Karpas-422 (cell line): Measurements from ENCODE around the gene AGPAT2. TPM values are rescaled to one million over a fixed set of nuclear protein-coding genes. Genes with fewer than 3 reads are reported as not detected.
"Not testable (repeated sequence)": the region's sequence is repeated elsewhere in the genome, so short reads cannot be mapped to it uniquely, and the experiment has no call there.

Experiments used
- DNase-seq: peaks from one replicate; pipeline ENCODE4 v3.0.0-alpha.2; 2015
- H2AFZ ChIP-seq: fragments of 200-600 bp; sonication (generic); 2 replicates; pipeline ENCODE4 v1.6.1; 2014; ENCODE audit warnings: antibody characterized with exemption, low read length, mixed read lengths
- H3K27ac ChIP-seq: fragments of 200-600 bp; sonication (generic); 2 replicates; pipeline ENCODE4 v1.5.1; 2014; ENCODE audit warnings: mild to moderate bottlenecking, low read length, moderate library complexity
- H3K27me3 ChIP-seq: fragments of 200-600 bp; sonication (generic); 2 replicates; pipeline ENCODE4 v1.6.1; 2014; ENCODE audit warnings: low read length, mixed read lengths
- H3K36me3 ChIP-seq: fragments of 200-600 bp; sonication (generic); 2 replicates; pipeline ENCODE4 v1.6.1; 2014; ENCODE audit warnings: low read length, mixed read lengths; ENCODE audit not compliant: insufficient read depth
- H3K4me1 ChIP-seq: fragments of 200-600 bp; sonication (generic); 2 replicates; pipeline ENCODE4 v1.6.1; 2014; ENCODE audit warnings: mild to moderate bottlenecking, low read length, mixed read lengths
- H3K4me2 ChIP-seq: fragments of 200-600 bp; sonication (generic); 2 replicates; pipeline ENCODE4 v1.6.1; 2014; ENCODE audit warnings: low read length, low read depth, mild to moderate bottlenecking; ENCODE audit not compliant: poor library complexity, severe bottlenecking
- H3K4me3 ChIP-seq: fragments of 200-600 bp; sonication (generic); 2 replicates; pipeline ENCODE4 v1.5.1; 2014; ENCODE audit warnings: mild to moderate bottlenecking, antibody characterized with exemption, low read length, mixed read lengths
- H3K79me2 ChIP-seq: fragments of 200-600 bp; sonication (generic); 2 replicates; pipeline ENCODE4 v1.6.1; 2014; ENCODE audit warnings: mild to moderate bottlenecking, low read length, mixed read lengths
- H3K9ac ChIP-seq: fragments of 200-600 bp; sonication (generic); 2 replicates; pipeline ENCODE4 v1.6.0; 2014; ENCODE audit warnings: low read length
- H3K9me2 ChIP-seq: fragments of 200-600 bp; sonication (generic), shearing (Covaris generic); replicated peaks from 2 replicates; pipeline ENCODE4 v1.6.0; 2014; ENCODE audit warnings: mild to moderate bottlenecking, low read length, moderate library complexity; ENCODE audit not compliant: insufficient read depth
- H3K9me3 ChIP-seq: fragments of 300-700, 200-600 bp; sonication (generic); 2 replicates; pipeline ENCODE4 v1.6.1; 2014; ENCODE audit warnings: low read length, mixed read lengths
- H4K20me1 ChIP-seq: fragments of 200-600 bp; sonication (generic); 2 replicates; pipeline ENCODE4 v1.6.1; 2014; ENCODE audit warnings: mild to moderate bottlenecking, antibody characterized with exemption, low read length, low read depth; ENCODE audit not compliant: insufficient read depth
- total RNA-seq: library from RNA; depleted of rRNA; stranded (reverse); fragments of >200 nt; shearing (Covaris generic); gene quantifications from 2 replicates; pipeline ENCODE4 v1.2.3, GENCODE V29; 2014; ENCODE audit warnings: low replicate concordance

The AGPAT2 gene
- total RNA-seq, 1 experiment from 2014 or later, result 12.3 TPM

GRCh38 chr9:136717399-136717798 lies 30.1 kb upstream of the AGPAT2 start:
- Histone ChIP-seq H3K27ac (no peak overlapping the region), H3K79me2 (no peaks in the 10 kb centered on the region)
- DNase-seq, result no peak

GRCh38 chr9:136714893-136715274 lies 27.6 kb upstream of the AGPAT2 start:
- no peaks in the 10 kb centered on the region for H3K9me3 ChIP-seq
- DNase-seq, result no peak
- H3K27ac ChIP-seq, result no peak overlapping the region
- no peaks in the 10 kb centered on the region for H3K9me2 ChIP-seq
- H3K4me3 ChIP-seq, result no peak overlapping the region
- no peaks in the 10 kb centered on the region for H3K79me2 ChIP-seq
- H3K27me3 ChIP-seq, result no peaks in the 10 kb centered on the region
- H4K20me1 ChIP-seq, result 0 out of 2 replicates have a peak, but pooled peaks cover 2% of the 10 kb centered on the region
- H3K36me3 ChIP-seq, result no peaks in the 10 kb centered on the region
- H3K9ac ChIP-seq, result no peak overlapping the region
- H2AFZ ChIP-seq, result no peak overlapping the region
- no peaks in the 10 kb centered on the region for H3K4me1 ChIP-seq
- H3K4me2 ChIP-seq, result no peak overlapping the region

More at GRCh38 chr9:136717399-136717798, 30.1 kb upstream of the AGPAT2 start:
- Histone ChIP-seq H4K20me1 (0 out of 2 replicates have a peak, but pooled peaks cover 5% of the 10 kb centered on the region), H3K9ac (no peak overlapping the region), H3K4me2 (no peak overlapping the region), H3K27me3 (no peaks in the 10 kb centered on the region), H3K36me3 (no peaks in the 10 kb centered on the region), H3K4me3 (no peak overlapping the region), H2AFZ (no peak overlapping the region), H3K9me3 (no peaks in the 10 kb centered on the region), H3K4me1 (no peaks in the 10 kb centered on the region), H3K9me2 (no peaks in the 10 kb centered on the region)

- Histone ChIP-seq H3K4me2 (no peak overlapping the region), H3K27me3 (no peaks in the 10 kb centered on the region), H3K27ac (no peak overlapping the region), H3K4me1 (no peaks in the 10 kb centered on the region), H3K9me3 (no peaks in the 10 kb centered on the region), H3K36me3 (no peaks in the 10 kb centered on the region), H4K20me1 (0 out of 2 replicates have a peak, but pooled peaks cover 2% of the 10 kb centered on the region), H3K4me3 (no peak overlapping the region), H3K9me2 (no peaks in the 10 kb centered on the region), H3K9ac (no peak overlapping the region), H2AFZ (no peak overlapping the region), H3K79me2 (no peaks in the 10 kb centered on the region)
- no peak for DNase-seq
Observed at GRCh38 chr9:136714096-136714892, 27.0 kb upstream of the AGPAT2 start.

- Histone ChIP-seq H3K9ac (no peak overlapping the region), H4K20me1 (0 out of 2 replicates have a peak, but pooled peaks cover 2% of the 10 kb centered on the region), H3K36me3 (no peaks in the 10 kb centered on the region), H3K4me3 (no peak overlapping the region), H3K27ac (no peak overlapping the region), H3K9me2 (no peaks in the 10 kb centered on the region), H3K4me2 (no peak overlapping the region), H3K4me1 (no peaks in the 10 kb centered on the region), H3K79me2 (no peaks in the 10 kb centered on the region), H3K9me3 (no peaks in the 10 kb centered on the region), H3K27me3 (no peaks in the 10 kb centered on the region), H2AFZ (no peak overlapping the region)
- no peak for DNase-seq
Observed at GRCh38 chr9:136713550-136713949, 26.3 kb upstream of the AGPAT2 start.

GRCh38 chr9:136712690-136713544 lies 25.7 kb upstream of the AGPAT2 start:
- H3K4me2 ChIP-seq, result no peak overlapping the region
- no peaks in the 10 kb centered on the region for H3K36me3 ChIP-seq
- H3K9me2 ChIP-seq, result no peaks in the 10 kb centered on the region
- no peak overlapping the region for H3K27ac ChIP-seq
- no peaks in the 10 kb centered on the region for H3K79me2 ChIP-seq
- H3K4me3 ChIP-seq, result no peak overlapping the region
- no peaks in the 10 kb centered on the region for H3K9me3 ChIP-seq
- no peak overlapping the region for H3K9ac ChIP-seq
- H3K27me3 ChIP-seq, result no peaks in the 10 kb centered on the region
- DNase-seq, result no peak
- 0 out of 2 replicates have a peak, but pooled peaks cover 2% of the 10 kb centered on the region for H4K20me1 ChIP-seq
- H3K4me1 ChIP-seq, result no peaks in the 10 kb centered on the region
- no peak overlapping the region for H2AFZ ChIP-seq

- no peak within 1 kb of the TSS for H3K4me2 ChIP-seq
- no peaks in the 10 kb centered on the region for H3K27me3 ChIP-seq
- H3K36me3 ChIP-seq, result no peaks in the 10 kb centered on the region
- no peaks in the 10 kb centered on the region for H3K9me2 ChIP-seq
- DNase-seq, result no peak
- H4K20me1 ChIP-seq, result 0 out of 2 replicates have a peak, but pooled peaks cover 2% of the 10 kb centered on the region
- no peaks in the 10 kb centered on the region for H3K79me2 ChIP-seq
- H3K9me3 ChIP-seq, result no peaks in the 10 kb centered on the region
- H2AFZ ChIP-seq, result no peak within 1 kb of the TSS
- H3K4me3 ChIP-seq, result no peak within 1 kb of the TSS
- H3K9ac ChIP-seq, result no peak within 1 kb of the TSS
- H3K27ac ChIP-seq, result no peak within 1 kb of the TSS
- H3K4me1 ChIP-seq, result no peaks in the 10 kb centered on the region
Observed at GRCh38 chr9:136711751-136712689, 24.8 kb upstream of the AGPAT2 start, which contains the start of gene DIPK1B. Gene DIPK1B, plus strand, starts transcription at chr9:136712572. Its CDS starts 94 bp downstream, at chr9:136712666.

- H3K4me3 ChIP-seq, H3K27me3 ChIP-seq, H3K4me1 ChIP-seq, H3K27ac ChIP-seq, H3K9me2 ChIP-seq, H3K9me3 ChIP-seq, H3K4me2 ChIP-seq, H4K20me1 ChIP-seq, H3K36me3 ChIP-seq, DNase-seq, H2AFZ ChIP-seq, H3K79me2 ChIP-seq, H3K9ac ChIP-seq: not testable (repeated sequence)
Observed at GRCh38 chr9:136711219-136711648, 24.0 kb upstream of the AGPAT2 start.
